Activated CD8-positive, alpha-beta memory T cell treated with anti-CD3 and anti-CD28 coated beads, Interleukin-2, amount 50 U/mL, for 1 hour (primary cell): ENCODE measurements around the gene MDFIC2.

ENCODE experiments used
- DNase-seq: peaks from one replicate; pipeline ENCODE4 v3.0.0-alpha.2; 2020; ENCODE audit errors: extremely low read depth

MDFIC2 gene

GRCh38 chr3:70180664-70181063 lies 131.8 kb downstream of the MDFIC2 start:
- DNase-seq = no peak

- no peak for DNase-seq
These were observed 133.3 kb downstream of the MDFIC2 start for GRCh38 chr3:70179111-70179510.

- DNase-seq = no peak
These were observed 134.4 kb downstream of the MDFIC2 start for GRCh38 chr3:70177881-70178645.

GRCh38 chr3:70176224-70176623 lies 136.2 kb downstream of the MDFIC2 start:
- no peak for DNase-seq

GRCh38 chr3:70156808-70157207 lies 155.6 kb downstream of the MDFIC2 start:
- DNase-seq = no peak

- DNase-seq = no peak
These were observed 161.8 kb downstream of the MDFIC2 start for GRCh38 chr3:70150599-70150998.

- DNase-seq = no peak
These were observed 162.6 kb downstream of the MDFIC2 start for GRCh38 chr3:70149714-70150400.
